Measurements from ENCODE around the gene COASY. TPM values are rescaled to one million over a fixed set of nuclear protein-coding genes. Genes with fewer than 3 reads are reported as not detected.

The COASY gene
- total RNA-seq, 1 experiment from 2014 or later: 63.6 TPM

GRCh38 chr17:42613699-42614295 lies 51.8 kb downstream of the COASY start:
- DNase-seq (ENCODE audit: low spot score): no peak

Other genes starting within 250 kb of the COASY start
- 78.5 and 92.9 TPM in 2 replicates for gene STAT3, start 173.7 kb upstream of the COASY start, total RNA-seq (2014; rRNA removed; shearing (Covaris generic))
- 569 and 659 TPM in 2 replicates for gene CAVIN1, start 138.9 kb upstream of the COASY start, total RNA-seq (2014; rRNA removed; shearing (Covaris generic))
- gene ATP6V0A1, start 103.3 kb upstream of the COASY start, total RNA-seq (2014; rRNA removed; shearing (Covaris generic)): 23.4 and 24.1 TPM in 2 replicates
- 79.2 and 80.1 TPM in 2 replicates for gene NAGLU, start 25.9 kb upstream of the COASY start, total RNA-seq (2014; rRNA removed; shearing (Covaris generic))
- 1.3 and 1.6 TPM in 2 replicates for gene HSD17B1, start 9.2 kb upstream of the COASY start, total RNA-seq (2014; rRNA removed; shearing (Covaris generic))
- 47.1 and 52.9 TPM in 2 replicates for gene MLX, start 5.0 kb downstream of the COASY start, total RNA-seq (2014; rRNA removed; shearing (Covaris generic))
- gene PSMC3IP, start 15.6 kb downstream of the COASY start, total RNA-seq (2014; rRNA removed; shearing (Covaris generic)): 21.4 and 29.9 TPM in 2 replicates
- gene RETREG3, start 47.2 kb downstream of the COASY start, total RNA-seq (2014; rRNA removed; shearing (Covaris generic)): 62.3 and 63.0 TPM in 2 replicates
- gene TUBG1, start 47.5 kb downstream of the COASY start, total RNA-seq (2014; rRNA removed; shearing (Covaris generic)): 157 and 159 TPM in 2 replicates
- 21.8 and 34.1 TPM in 2 replicates for gene TUBG2, start 97.1 kb downstream of the COASY start, total RNA-seq (2014; rRNA removed; shearing (Covaris generic))
- gene PLEKHH3, start 114.8 kb downstream of the COASY start, total RNA-seq (2014; rRNA removed; shearing (Covaris generic)): 32.8 and 37.0 TPM in 2 replicates
- 2.7 and 3.6 TPM in 2 replicates for gene CCR10, start 119.7 kb downstream of the COASY start, total RNA-seq (2014; rRNA removed; shearing (Covaris generic))
- gene CNTNAP1, start 120.4 kb downstream of the COASY start, total RNA-seq (2014; rRNA removed; shearing (Covaris generic)): 19.2 and 20.8 TPM in 2 replicates
- 7.2 and 10.3 TPM in 2 replicates for gene EZH1, start 182.9 kb downstream of the COASY start, total RNA-seq (2014; rRNA removed; shearing (Covaris generic))
- gene RAMP2, start 199.1 kb downstream of the COASY start, total RNA-seq (2014; rRNA removed; shearing (Covaris generic)): not detected in 2 replicates
- gene VPS25, start 211.3 kb downstream of the COASY start, total RNA-seq (2014; rRNA removed; shearing (Covaris generic)): 174 and 181 TPM in 2 replicates
- gene WNK4, start 218.5 kb downstream of the COASY start, total RNA-seq (2014; rRNA removed; shearing (Covaris generic)): 0.34 and 0.50 TPM in 2 replicates
- 112 and 122 TPM in 2 replicates for gene COA3, start 236.6 kb downstream of the COASY start, total RNA-seq (2014; rRNA removed; shearing (Covaris generic))
- gene CNTD1, start 236.7 kb downstream of the COASY start, total RNA-seq (2014; rRNA removed; shearing (Covaris generic)): 0.03 and 0.29 TPM in 2 replicates

Data from A172 (cell line).